CD14-positive monocyte (primary cell): Measurements from ENCODE around the gene MTHFSD. TPM values are rescaled to one million over a fixed set of nuclear protein-coding genes. Genes with fewer than 3 reads are reported as not detected.

Experiments used
- DNase-seq, 3 donors: peaks; one replicate each; pipeline ENCODE4 v3.0.0-alpha.2; 2011 to 2022
- H2AFZ ChIP-seq: 2 replicates; pipeline ENCODE4 v1.6.0; 2012; ENCODE audit warnings: mild to moderate bottlenecking, low read depth, low read length, inconsistent platforms; ENCODE audit not compliant: insufficient read depth, poor library complexity, severe bottlenecking
- H3K27ac ChIP-seq, 2 donors: 1 replicate in 1 of 2; 2 replicates in 1 of 2; pipeline ENCODE4 v1.5.1; 2012 to 2013; ENCODE audit warnings: low read length in 2 of 2, control low read depth in 1 of 2, inconsistent platforms in 1 of 2, low read depth in 1 of 2, mild to moderate bottlenecking in 1 of 2
- H3K27me3 ChIP-seq, 2 donors: one replicate each; pipeline versions ENCODE4 v1.6.0 to v1.6.1; 2011 to 2013; ENCODE audit warnings: low read length in 2 of 2; ENCODE audit not compliant: control insufficient read depth in 2 of 2, insufficient read depth in 2 of 2
- H3K36me3 ChIP-seq, 2 donors: replicated peaks in 1 of 2; 1 replicate in 1 of 2; 2 replicates in 1 of 2; pipeline versions ENCODE4 v1.5.1 to v1.6.1; 2012 to 2013; ENCODE audit warnings: low read length in 2 of 2, control low read depth in 1 of 2, inconsistent platforms in 1 of 2, mild to moderate bottlenecking in 1 of 2; ENCODE audit not compliant: insufficient read depth in 2 of 2, control insufficient read depth in 1 of 2
- H3K4me1 ChIP-seq, 2 donors: 1 replicate in 1 of 2; 2 replicates in 1 of 2; pipeline versions ENCODE4 v1.5.1 to v1.6.1; 2012 to 2013; ENCODE audit warnings: low read length in 2 of 2, control low read depth in 1 of 2, inconsistent platforms in 1 of 2, mild to moderate bottlenecking in 1 of 2, moderate library complexity in 1 of 2; ENCODE audit not compliant: insufficient read depth in 2 of 2, control insufficient read depth in 1 of 2
- H3K4me2 ChIP-seq: replicated peaks from 2 replicates; pipeline ENCODE3; 2012; ENCODE audit warnings: low read length, moderate library complexity, mild to moderate bottlenecking; ENCODE audit not compliant: poor library complexity, severe bottlenecking; ENCODE audit errors: extremely low read depth
- H3K4me3 ChIP-seq, 3 experiments: fragments of 200-600 bp in 1 of 3; sonication (generic) in 1 of 3; replicated peaks in 1 of 3; 1 replicate in 2 of 3; 2 replicates in 1 of 3; pipeline ENCODE4 v1.5.1; 2011 to 2013; ENCODE audit warnings: low read length in 3 of 3, mild to moderate bottlenecking in 3 of 3, control low read depth in 2 of 3, low read depth in 2 of 3, inconsistent platforms in 1 of 3, moderate library complexity in 1 of 3
- H3K79me2 ChIP-seq: 2 replicates; pipeline ENCODE4 v1.6.0; 2012; ENCODE audit warnings: mild to moderate bottlenecking, control low read depth, inconsistent platforms, low read length, moderate library complexity; ENCODE audit not compliant: insufficient read depth
- H3K9ac ChIP-seq: 2 replicates; pipeline ENCODE4 v1.6.0; 2017; ENCODE audit warnings: low read length, mild to moderate bottlenecking; ENCODE audit not compliant: insufficient read depth, poor library complexity, severe bottlenecking
- H3K9me3 ChIP-seq, 2 donors: replicated peaks in 1 of 2; 1 replicate in 1 of 2; 2 replicates in 1 of 2; pipeline versions ENCODE4 v1.5.1 to v1.6.1; 2012 to 2013; ENCODE audit warnings: low read length in 2 of 2, control low read depth in 1 of 2; ENCODE audit not compliant: control insufficient read depth in 1 of 2, insufficient read depth in 1 of 2
- H4K20me1 ChIP-seq: 2 replicates; pipeline ENCODE4 v1.6.0; 2012; ENCODE audit warnings: mild to moderate bottlenecking, low read length, control low read depth, moderate library complexity; ENCODE audit not compliant: insufficient read depth
- H3K27ac Mint-ChIP-seq, 7 donors: one replicate each; pipeline ENCODE4 v1.8.0; 2020; ENCODE audit warnings: mild to moderate bottlenecking in 7 of 7, mixed read lengths in 7 of 7, moderate library complexity in 6 of 7, inconsistent platforms in 2 of 7
- H3K27me3 Mint-ChIP-seq, 3 donors: one replicate each; pipeline ENCODE4 v1.8.0; 2021 to 2022; ENCODE audit warnings: low read depth in 3 of 3, mild to moderate bottlenecking in 3 of 3, mixed read lengths in 3 of 3, moderate library complexity in 3 of 3, inconsistent platforms in 1 of 3
- H3K36me3 Mint-ChIP-seq, 2 donors: one replicate each; pipeline ENCODE4 v1.8.0; 2020; ENCODE audit warnings: mixed read lengths in 2 of 2, inconsistent platforms in 1 of 2, mild to moderate bottlenecking in 1 of 2
- H3K4me1 Mint-ChIP-seq: one replicate; pipeline ENCODE4 v1.8.0; 2020; ENCODE audit warnings: mild to moderate bottlenecking, mixed read lengths
- H3K4me3 Mint-ChIP-seq, 2 donors: one replicate each; pipeline ENCODE4 v1.8.0; 2020; ENCODE audit warnings: mild to moderate bottlenecking in 2 of 2, mixed read lengths in 2 of 2, moderate library complexity in 1 of 2
- H3K9me3 Mint-ChIP-seq, 7 donors: one replicate each; pipeline ENCODE4 v1.8.0; 2020 to 2022; ENCODE audit warnings: mixed read lengths in 7 of 7, mild to moderate bottlenecking in 6 of 7, moderate library complexity in 6 of 7, inconsistent platforms in 2 of 7
- CTCF ChIP-seq: fragments of 200-600 bp; IDR thresholded peaks from one replicate; pipeline ENCODE4 v1.8.0; 2022; ENCODE audit warnings: antibody characterized with exemption, mild to moderate bottlenecking
- WGBS: methylation state at CpG from one replicate; pipeline ENCODE4 v1.1.5; 2013; ENCODE audit warnings: missing lambda C conversion rate; ENCODE audit not compliant: insufficient coverage; 5-methylcytosine and 5-hydroxymethylcytosine counted together
- intact Hi-C, 2 donors: fragments of 100-400 bp; cut with micrococcal nuclease; formaldehyde crosslinking; loops; one replicate each; pipeline versions ENCODE4 v1.15.0 to v1.15.1; 2023
- polyA plus RNA-seq, 3 donors: library from polyadenylated mRNA; depleted of rRNA in 1 of 3; unstranded in 2 of 3; stranded (reverse) in 1 of 3; fragments of 300-500 nt in 2 of 3; fragments of >200 nt in 1 of 3; fragmentation: Illumina TruSeq in 2 of 3; gene quantifications; 1 replicate in 2 of 3; 2 replicates in 1 of 3; pipeline ENCODE4 v1.2.3, GENCODE V29; 2012 to 2021

The MTHFSD gene
- polyA plus RNA-seq, 3 donors: 7.2 to 14.1 (median 11.7) TPM

GRCh38 chr16:86601356-86601755, 46.3 kb upstream of the MTHFSD start:
- Mint-ChIP-seq H3K27me3 (peaks cover 4 to 36% (median 5%) of the 10 kb centered on the region in 3 donors), H3K9me3 (peaks cover 3 to 14% (median 7%) of the 10 kb centered on the region in 7 donors), H3K36me3 (no peaks in the 10 kb centered on the region), H3K4me3 (peak overlapping the region in 1 of 2 donors; percentile 32), H3K27ac (no peak overlapping the region), H3K4me1 (peaks cover 9% of the 10 kb centered on the region)
- DNase-seq: no peak
- H3K4me1 ChIP-seq: peaks cover 0 to 4% of the 10 kb centered on the region in 2 donors
- intact Hi-C loops: no loop called here
- no peak overlapping the region for H3K27ac ChIP-seq
- 82% methylated on average over 2 of the region's 2 CpGs for WGBS
- H3K4me3 ChIP-seq: no peak overlapping the region
- H3K36me3 ChIP-seq: no peaks in the 10 kb centered on the region
- H2AFZ ChIP-seq: no peak overlapping the region
- no peak for TF ChIP-seq CTCF
- no peak overlapping the region for H3K4me2 ChIP-seq
- peaks cover 0 to 6% of the 10 kb centered on the region in 2 donors for H3K9me3 ChIP-seq
- no peak overlapping the region for H3K9ac ChIP-seq
- no peaks in the 10 kb centered on the region for H3K79me2 ChIP-seq
- no peaks in the 10 kb centered on the region for H4K20me1 ChIP-seq
- peaks cover 0 to 3% of the 10 kb centered on the region in 2 donors for H3K27me3 ChIP-seq

- 50% methylated on average over 6 of the region's 22 CpGs for WGBS
- no peaks in the 10 kb centered on the region for H3K36me3 ChIP-seq
- H3K27me3 ChIP-seq: peaks cover 2 to 5% of the 10 kb centered on the region in 2 donors
- no peak overlapping the region for H3K4me3 ChIP-seq
- H3K9me3 Mint-ChIP-seq: peaks cover 0 to 5% (median 1%) of the 10 kb centered on the region in 7 donors
- H2AFZ ChIP-seq: no peak overlapping the region
- no peak for DNase-seq
- no peak overlapping the region for H3K27ac Mint-ChIP-seq
- H3K4me1 Mint-ChIP-seq: no peaks in the 10 kb centered on the region
- no peaks in the 10 kb centered on the region for H3K36me3 Mint-ChIP-seq
- H4K20me1 ChIP-seq: no peaks in the 10 kb centered on the region
- H3K4me2 ChIP-seq: no peak overlapping the region
- intact Hi-C loops: no loop called here
- peaks cover 9 to 32% (median 13%) of the 10 kb centered on the region in 3 donors for H3K27me3 Mint-ChIP-seq
- no peak for TF ChIP-seq CTCF
- H3K4me3 Mint-ChIP-seq: no peak overlapping the region
- H3K4me1 ChIP-seq: no peaks in the 10 kb centered on the region
- H3K79me2 ChIP-seq: no peaks in the 10 kb centered on the region
- peaks cover 0 to under 1% of the 10 kb centered on the region in 2 donors for H3K9me3 ChIP-seq
- H3K27ac ChIP-seq: no peak overlapping the region
- no peak overlapping the region for H3K9ac ChIP-seq
These were observed 43.9 kb upstream of the MTHFSD start for GRCh38 chr16:86598607-86599565.
